Measurements from ENCODE around the gene SMTNL2. TPM values are rescaled to one million over a fixed set of nuclear protein-coding genes. Genes with fewer than 3 reads are reported as not detected.

The SMTNL2 gene
- total and polyA plus RNA-seq, 2 of the 4 experiments (the other 2 are of a cell fraction): not detected

- no peak overlapping the region for H4K5ac ChIP-seq (ENCODE audit: low read depth, low read length)
- no peaks in the 10 kb centered on the region for H3K36me3 ChIP-seq (ENCODE audit: control insufficient read depth, insufficient read depth, low read length)
- ChIA-PET POLR2A (ENCODE audit: unreplicated experiment) (no interaction called here), CTCF (interaction anchor here (0.5 to 1.6 kb wide), 2 partner anchors 17 to 24 kb away, joined by 4 to 8 read pairs; no protein-coding TSS in a partner anchor)
- H2AK5ac ChIP-seq (ENCODE audit: low read depth, low read length): no peak overlapping the region
- H3K27me3 ChIP-seq (ENCODE audit: control insufficient read depth, insufficient read depth, low read length): peaks cover 72% of the 10 kb centered on the region
- H3K18ac ChIP-seq (ENCODE audit: low read depth, low read length): no peak overlapping the region
- H3K9me1 ChIP-seq (ENCODE audit: insufficient read depth, low read length): no peaks in the 10 kb centered on the region
- no peak overlapping the region for H3K27ac ChIP-seq (ENCODE audit: insufficient read depth, low read length)
- H3K4me2 ChIP-seq (ENCODE audit: low read depth, low read length): no peak overlapping the region; the same call in 1 of the 2 replicates
- no peak overlapping the region for H3K14ac ChIP-seq (replicated peaks; ENCODE audit: low read depth, low read length)
- H3K23ac ChIP-seq (ENCODE audit: low read depth, low read length): no peak overlapping the region
- H3K9ac ChIP-seq (ENCODE audit: low read depth, low read length): no peak overlapping the region
- no peak overlapping the region for H2BK120ac ChIP-seq (ENCODE audit: low read depth, low read length)
- H3K9me3 ChIP-seq (ENCODE audit: control insufficient read depth, insufficient read depth, low read length): no peaks in the 10 kb centered on the region
- H2BK15ac ChIP-seq (ENCODE audit: low read depth, low read length): no peak overlapping the region
- no peaks in the 10 kb centered on the region for H3K79me1 ChIP-seq (ENCODE audit: low read depth in 1 of 2, low read length in 2 of 2)
- H2BK20ac ChIP-seq (ENCODE audit: low read depth, low read length): no peak overlapping the region
- intact Hi-C loops (cut with micrococcal nuclease): no loop called here
- in situ Hi-C loops (cut with MboI; ENCODE audit: low sequenced_read_pairs): no loop called here
- H3K4me3 ChIP-seq (ENCODE audit: insufficient read depth, low read depth, low read length): no peak overlapping the region; the same call in 1 of the 2 replicates
- no peak overlapping the region for H3K56ac ChIP-seq (ENCODE audit: extremely low read depth, insufficient read depth, low read length)
- BruUV-seq (replicated peaks): no TSS peak
- no peak overlapping the region for H2AFZ ChIP-seq (replicated peaks; ENCODE audit: low read length, poor library complexity)
- H2BK5ac ChIP-seq (ENCODE audit: low read depth, low read length, poor library complexity, severe bottlenecking): no peak overlapping the region
- no peak overlapping the region for H4K91ac ChIP-seq (ENCODE audit: insufficient read depth, low read depth, low read length)
- no peak overlapping the region for H3K4ac ChIP-seq (ENCODE audit: low read depth, low read length)
- H3K4me1 ChIP-seq (ENCODE audit: control insufficient read depth, insufficient read depth, low read length): no peaks in the 10 kb centered on the region; the same call in 1 of the 2 replicates
- ATAC-seq (ENCODE audit: low read depth): peak; percentile 72
- WGBS, 2 experiments (ENCODE audit: extremely low coverage in 2 of 2, insufficient read length in 1 of 2): 20% methylated on average over 1 of the region's 12 CpGs; no CpG with 5 or more reads in 1 of the 2 experiments
- no peak for DNase-seq
- H4K8ac ChIP-seq (ENCODE audit: low read depth in 2 of 2, low read length in 2 of 2): no peak overlapping the region
- dilution Hi-C loops (cut with HindIII; ENCODE audit: low sequenced_read_pairs, unreplicated experiment): no loop called here
- TF ChIP-seq RAD21 (IDR thresholded peaks at IDR 0.05; ENCODE audit: low read length) (no peak), CTCF (conservative IDR thresholded peaks at IDR 0.05; ENCODE audit: low read depth, low read length) (peak; percentile 18; the same call in 1 of the 2 replicates), ELK1 (IDR thresholded peaks at IDR 0.05; ENCODE audit: borderline replicate concordance, low read depth, low read length) (no peak)
- no peak overlapping the region for H2AK9ac ChIP-seq (replicated peaks; ENCODE audit: low read depth, low read length, poor library complexity)
- H4K20me1 ChIP-seq (ENCODE audit: insufficient read depth, low read length): no peaks in the 10 kb centered on the region
These were observed 588 bp upstream of the SMTNL2 start for GRCh38 chr17:4583782-4584100.

Measured in IMR-90 (cell line).